ENCODE measurements around the gene CGNL1.

Gene CGNL1

DNA sequence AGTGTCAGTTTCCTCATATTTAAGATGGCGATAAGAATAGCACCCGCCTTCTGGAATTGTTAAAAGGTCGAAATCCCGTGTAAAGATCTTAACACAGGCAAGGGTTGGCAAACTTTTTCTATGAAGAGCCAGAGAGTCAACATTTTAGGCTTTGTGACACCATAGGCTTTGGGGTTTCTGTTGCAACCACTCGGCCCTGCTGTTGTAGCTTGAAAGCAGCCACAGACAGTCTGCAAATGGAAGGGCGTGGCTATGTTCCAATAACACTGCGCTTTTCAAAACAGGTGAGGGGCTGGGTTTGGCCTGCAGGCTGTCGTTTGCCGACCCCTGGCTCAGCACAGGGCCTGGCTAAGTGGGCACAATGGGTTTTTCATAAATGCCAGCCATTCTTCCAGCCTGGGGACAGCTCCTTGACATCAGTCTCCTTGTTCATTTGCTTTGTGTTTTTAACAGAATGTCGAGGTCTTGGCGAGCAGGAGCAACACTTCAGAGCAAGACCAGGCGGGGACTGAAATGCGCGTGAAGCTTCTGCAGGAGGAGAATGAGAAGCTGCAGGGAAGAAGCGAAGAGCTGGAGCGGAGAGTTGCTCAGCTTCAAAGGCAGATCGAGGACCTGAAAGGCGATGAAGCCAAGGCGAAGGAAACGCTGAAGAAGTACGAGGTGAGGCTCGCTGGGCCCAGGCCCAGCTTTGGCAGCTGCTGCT, 140.2 kb downstream of the CGNL1 start:
- TF ChIP-seq, protein P1, sequence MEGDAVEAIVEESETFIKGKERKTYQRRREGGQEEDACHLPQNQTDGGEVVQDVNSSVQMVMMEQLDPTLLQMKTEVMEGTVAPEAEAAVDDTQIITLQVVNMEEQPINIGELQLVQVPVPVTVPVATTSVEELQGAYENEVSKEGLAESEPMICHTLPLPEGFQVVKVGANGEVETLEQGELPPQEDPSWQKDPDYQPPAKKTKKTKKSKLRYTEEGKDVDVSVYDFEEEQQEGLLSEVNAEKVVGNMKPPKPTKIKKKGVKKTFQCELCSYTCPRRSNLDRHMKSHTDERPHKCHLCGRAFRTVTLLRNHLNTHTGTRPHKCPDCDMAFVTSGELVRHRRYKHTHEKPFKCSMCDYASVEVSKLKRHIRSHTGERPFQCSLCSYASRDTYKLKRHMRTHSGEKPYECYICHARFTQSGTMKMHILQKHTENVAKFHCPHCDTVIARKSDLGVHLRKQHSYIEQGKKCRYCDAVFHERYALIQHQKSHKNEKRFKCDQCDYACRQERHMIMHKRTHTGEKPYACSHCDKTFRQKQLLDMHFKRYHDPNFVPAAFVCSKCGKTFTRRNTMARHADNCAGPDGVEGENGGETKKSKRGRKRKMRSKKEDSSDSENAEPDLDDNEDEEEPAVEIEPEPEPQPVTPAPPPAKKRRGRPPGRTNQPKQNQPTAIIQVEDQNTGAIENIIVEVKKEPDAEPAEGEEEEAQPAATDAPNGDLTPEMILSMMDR (IDR thresholded peaks at IDR 0.05; ENCODE audit: insufficient read depth, missing control alignments): no peak
- FAIRE-seq (no peak), DNase-seq (ENCODE audit: insufficient read length, low spot score) (no peak)

DNA sequence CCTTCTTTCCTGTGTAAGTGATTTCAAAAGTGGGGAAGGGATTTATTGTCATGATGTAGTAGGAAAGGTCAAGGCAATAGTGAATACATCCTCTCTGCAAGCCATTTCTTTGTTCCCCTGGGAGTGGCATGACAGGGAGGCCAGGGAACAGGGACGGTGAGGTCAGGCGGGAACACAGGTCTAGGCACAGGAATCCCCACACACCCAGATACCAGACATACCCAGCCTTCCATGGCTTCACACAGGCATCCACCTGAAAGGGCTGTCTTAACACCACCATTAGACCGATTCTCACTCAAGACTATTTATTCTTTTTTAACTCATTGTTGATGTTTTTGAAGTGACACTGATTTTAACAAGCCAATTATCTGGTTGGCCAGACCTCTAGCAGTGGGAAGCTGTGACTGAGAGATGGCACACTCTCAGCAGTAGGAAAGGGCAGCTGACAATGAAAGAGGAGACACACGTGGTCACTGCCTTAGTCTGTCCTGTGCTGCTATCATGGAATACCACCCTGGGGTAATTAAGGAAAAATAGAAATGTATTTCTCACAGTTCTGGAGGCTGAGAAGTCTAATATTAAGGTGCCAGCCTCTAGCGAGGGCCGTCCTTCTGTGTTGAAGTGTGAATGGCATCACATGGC, 140.8 kb downstream of the CGNL1 start:
- DNase-seq (ENCODE audit: insufficient read length, low spot score): no peak
- TF ChIP-seq, protein P1 (IDR thresholded peaks at IDR 0.05; ENCODE audit: insufficient read depth, missing control alignments): no peak
- no peak for FAIRE-seq

DNA sequence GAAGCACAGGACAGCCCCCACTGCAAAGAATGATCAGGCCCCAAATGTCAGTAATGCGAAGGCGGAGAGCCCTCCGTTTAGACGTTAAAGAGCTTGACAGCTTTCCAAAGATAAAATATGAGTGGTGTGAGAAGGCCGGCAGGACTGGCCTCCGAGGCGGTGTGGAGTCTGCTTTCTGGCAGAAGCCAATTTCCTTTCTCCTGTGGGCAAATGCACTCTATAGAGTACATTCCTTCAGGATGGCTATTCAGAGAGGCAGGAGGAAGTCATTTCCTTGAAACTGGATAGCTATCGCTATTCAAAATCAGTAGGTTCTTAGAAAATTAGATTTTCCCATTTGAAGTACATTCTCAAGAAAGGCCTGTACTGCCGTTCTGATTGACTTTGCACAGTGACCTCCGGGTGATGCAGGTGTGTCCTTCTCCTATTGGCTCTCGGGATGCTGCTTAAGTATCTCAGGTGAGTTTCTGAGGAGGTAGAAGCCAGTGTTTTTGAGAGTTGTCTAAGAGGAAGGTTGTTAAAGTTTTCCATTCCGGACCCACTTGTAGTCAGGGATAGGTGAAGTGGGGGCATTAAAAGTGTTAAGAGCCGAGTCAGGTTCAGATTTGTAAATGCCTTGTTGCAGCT, 142.6 kb downstream of the CGNL1 start:
- DNase-seq (ENCODE audit: insufficient read length, low spot score) (no peak), FAIRE-seq (no peak)
- TF ChIP-seq, protein P1 (IDR thresholded peaks at IDR 0.05; ENCODE audit: insufficient read depth, missing control alignments): no peak

DNA sequence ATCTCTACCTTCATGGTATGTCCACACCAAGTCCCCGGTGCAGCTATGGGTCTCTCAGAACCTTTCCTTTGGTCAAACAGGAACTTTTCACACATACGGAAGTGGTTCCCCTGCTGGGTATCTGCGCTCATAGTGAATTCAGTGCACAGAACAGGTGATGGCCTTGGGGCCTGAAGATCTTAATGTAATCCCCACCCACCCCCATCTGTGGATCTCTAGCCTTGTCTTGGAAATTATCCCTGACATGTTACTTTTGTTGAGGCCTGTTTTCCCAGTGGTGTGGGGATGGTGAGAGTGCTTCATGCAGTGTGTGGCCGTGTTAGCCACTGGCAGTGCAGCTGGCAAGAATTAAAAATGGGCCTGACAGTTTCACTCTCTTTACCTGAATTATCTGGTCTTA, 143.5 kb downstream of the CGNL1 start:
- FAIRE-seq (no peak), DNase-seq (ENCODE audit: insufficient read length, low spot score) (no peak)
- TF ChIP-seq, protein P1 (IDR thresholded peaks at IDR 0.05; ENCODE audit: insufficient read depth, missing control alignments): no peak

DNA sequence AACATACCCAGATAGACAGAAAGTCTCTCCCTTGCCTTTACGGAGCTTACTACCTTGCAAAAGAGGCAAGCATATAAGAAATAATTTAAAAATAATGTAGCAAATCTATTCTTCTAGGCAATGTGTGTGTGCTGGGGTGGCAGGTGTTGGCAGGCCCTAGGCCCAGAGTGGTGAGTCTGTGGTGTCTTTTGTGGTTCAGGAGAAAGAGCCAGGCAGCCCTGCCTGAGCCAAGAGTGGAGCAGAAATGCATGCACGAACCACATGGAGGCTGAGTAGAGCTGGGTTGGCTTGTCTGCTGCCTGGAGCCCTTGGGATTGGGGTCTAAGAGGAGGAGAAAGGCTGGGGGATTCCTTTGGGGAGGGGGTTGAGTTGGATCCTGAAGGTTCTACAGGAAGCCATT, 145.2 kb downstream of the CGNL1 start:
- no peak for DNase-seq (ENCODE audit: insufficient read length, low spot score)
- no peak for FAIRE-seq
- TF ChIP-seq, protein P1 (IDR thresholded peaks at IDR 0.05; ENCODE audit: insufficient read depth, missing control alignments): no peak

DNA sequence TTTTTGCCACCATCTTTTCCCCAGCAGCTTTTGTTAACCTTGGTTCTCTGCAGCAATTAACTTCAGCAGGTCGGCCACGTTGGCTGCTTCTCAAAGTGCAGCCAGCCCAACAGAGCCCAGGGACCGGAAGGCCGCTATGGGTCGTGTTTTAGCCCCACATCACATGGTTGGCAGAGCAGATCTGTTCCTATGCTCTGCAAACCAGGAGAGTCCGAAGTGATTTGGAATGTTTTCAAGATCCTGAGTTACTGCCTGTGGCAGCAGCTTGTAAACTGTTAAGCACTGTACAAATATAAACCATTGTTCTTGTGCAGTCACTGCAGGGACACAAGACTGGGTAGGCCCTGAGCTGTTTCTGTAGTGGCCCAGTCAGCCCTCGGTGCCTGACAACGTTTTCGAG, 145.8 kb downstream of the CGNL1 start:
- TF ChIP-seq, protein P1 (IDR thresholded peaks at IDR 0.05; ENCODE audit: insufficient read depth, missing control alignments): no peak
- no peak for FAIRE-seq
- DNase-seq (ENCODE audit: insufficient read length, low spot score): no peak

DNA sequence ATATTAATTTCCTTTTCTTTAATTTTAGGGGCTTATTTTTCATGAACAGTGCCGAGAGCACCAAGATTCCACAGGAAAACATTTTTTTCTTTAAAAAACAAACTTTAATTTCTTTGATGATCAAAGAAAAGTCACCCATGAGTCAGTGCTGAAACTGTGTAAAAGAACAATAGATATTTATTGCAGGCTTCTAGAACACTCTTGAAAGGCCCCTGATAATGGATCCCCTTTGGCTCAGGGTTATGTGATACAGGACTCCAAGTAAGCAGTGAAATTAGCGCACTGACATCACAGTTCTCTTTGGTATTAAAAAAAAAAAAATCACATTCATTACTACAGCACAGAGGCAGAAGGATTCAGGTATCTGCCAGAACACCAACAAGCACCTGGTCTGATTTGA, 149.3 kb downstream of the CGNL1 start:
- FAIRE-seq (no peak), DNase-seq (ENCODE audit: insufficient read length, low spot score) (no peak)
- TF ChIP-seq, protein P1 (IDR thresholded peaks at IDR 0.05; ENCODE audit: insufficient read depth, missing control alignments): no peak
